Measurements from ENCODE around the gene MAP3K4.

- TF ChIP-seq, protein P1, sequence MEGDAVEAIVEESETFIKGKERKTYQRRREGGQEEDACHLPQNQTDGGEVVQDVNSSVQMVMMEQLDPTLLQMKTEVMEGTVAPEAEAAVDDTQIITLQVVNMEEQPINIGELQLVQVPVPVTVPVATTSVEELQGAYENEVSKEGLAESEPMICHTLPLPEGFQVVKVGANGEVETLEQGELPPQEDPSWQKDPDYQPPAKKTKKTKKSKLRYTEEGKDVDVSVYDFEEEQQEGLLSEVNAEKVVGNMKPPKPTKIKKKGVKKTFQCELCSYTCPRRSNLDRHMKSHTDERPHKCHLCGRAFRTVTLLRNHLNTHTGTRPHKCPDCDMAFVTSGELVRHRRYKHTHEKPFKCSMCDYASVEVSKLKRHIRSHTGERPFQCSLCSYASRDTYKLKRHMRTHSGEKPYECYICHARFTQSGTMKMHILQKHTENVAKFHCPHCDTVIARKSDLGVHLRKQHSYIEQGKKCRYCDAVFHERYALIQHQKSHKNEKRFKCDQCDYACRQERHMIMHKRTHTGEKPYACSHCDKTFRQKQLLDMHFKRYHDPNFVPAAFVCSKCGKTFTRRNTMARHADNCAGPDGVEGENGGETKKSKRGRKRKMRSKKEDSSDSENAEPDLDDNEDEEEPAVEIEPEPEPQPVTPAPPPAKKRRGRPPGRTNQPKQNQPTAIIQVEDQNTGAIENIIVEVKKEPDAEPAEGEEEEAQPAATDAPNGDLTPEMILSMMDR (IDR thresholded peaks at IDR 0.05), result no peak
- TF ChIP-seq POLR2A (IDR thresholded peaks at IDR 0.05), result no peak
Observed at GRCh38 chr6:161079566-161080262, 88.1 kb downstream of the MAP3K4 start.

Measured in ovary (tissue), 3 donors.